Cortex of kidney (tissue), 1 donor: ENCODE measurements around the gene CHRFAM7A.
"Not testable (repeated sequence)": the region's sequence is repeated elsewhere in the genome, so short reads cannot be mapped to it uniquely, and the experiment has no call there.

Source experiments
- DNase-seq: peaks from one replicate; lab custom pipeline; 2025; lab: John Stamatoyannopoulos, UW

Gene CHRFAM7A

DNA sequence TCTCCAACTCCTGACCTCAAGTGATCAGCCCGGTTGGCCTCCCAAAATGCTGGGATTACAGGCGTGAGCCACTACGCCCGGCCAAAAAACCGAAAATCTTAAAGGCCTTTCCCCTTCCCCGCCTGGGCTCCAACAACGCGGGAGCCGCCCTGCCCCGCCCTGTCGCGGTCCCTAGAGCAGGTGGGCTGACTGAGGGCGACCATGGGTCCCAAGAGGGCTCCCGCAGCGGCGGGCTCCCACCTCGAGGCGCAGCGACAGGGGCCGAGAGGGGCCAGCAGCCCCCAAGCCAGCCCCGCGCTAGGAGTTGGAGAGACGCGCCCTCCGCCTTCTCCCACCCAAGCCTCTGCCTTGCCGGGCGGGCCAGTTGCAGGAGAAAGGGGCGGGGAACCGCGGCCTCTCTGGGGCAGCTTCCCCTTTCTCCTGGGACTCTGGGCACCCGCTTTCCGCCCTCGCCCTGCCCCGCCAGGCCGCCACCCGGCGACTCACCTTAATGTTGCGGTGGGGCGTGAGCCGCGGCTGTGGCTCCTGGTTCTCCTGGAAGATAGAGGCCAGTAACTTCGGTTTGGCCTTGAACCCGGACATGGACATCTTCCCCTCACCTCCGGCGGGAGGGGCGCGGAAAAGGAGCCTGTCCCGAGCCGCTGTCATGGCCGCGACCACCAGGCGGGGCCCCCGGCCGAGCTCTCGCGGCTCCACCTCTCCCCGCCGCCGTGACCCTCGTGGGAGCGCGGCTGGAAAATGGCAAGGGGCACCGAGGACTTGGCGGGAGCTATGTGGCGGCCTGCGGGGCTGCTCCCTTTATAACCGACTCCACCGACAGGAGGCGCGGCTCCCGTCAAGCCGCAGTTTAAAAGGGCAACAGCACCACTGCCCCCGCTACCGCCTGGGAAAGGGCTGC is at the start of gene CHRFAM7A:
Gene CHRFAM7A, minus strand, starts transcription at position 775 of the 898 bp plus-strand sequence. CDS start 10,189 bp downstream, outside the sequence.
- DNase-seq = not testable (repeated sequence)

DNA sequence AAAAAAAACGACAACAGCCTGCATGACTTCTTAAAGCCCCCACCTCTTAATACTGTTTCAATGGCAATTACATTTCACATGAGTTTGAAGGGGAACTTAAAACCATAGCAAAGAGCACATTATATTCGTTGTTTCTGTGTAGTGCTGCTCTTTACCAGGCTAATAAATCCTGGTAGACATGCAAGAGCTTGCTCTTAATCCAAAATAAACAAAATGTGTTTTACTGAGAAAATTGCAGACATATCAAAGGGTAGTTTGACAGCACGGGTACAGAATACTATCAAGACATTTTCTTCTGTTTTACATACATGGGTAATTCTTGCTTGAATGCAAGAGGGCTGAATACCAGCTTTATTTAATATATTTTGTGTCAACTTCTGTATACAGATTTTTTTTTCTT is 45.0 kb upstream of the CHRFAM7A start:
- not testable (repeated sequence) for DNase-seq

DNA sequence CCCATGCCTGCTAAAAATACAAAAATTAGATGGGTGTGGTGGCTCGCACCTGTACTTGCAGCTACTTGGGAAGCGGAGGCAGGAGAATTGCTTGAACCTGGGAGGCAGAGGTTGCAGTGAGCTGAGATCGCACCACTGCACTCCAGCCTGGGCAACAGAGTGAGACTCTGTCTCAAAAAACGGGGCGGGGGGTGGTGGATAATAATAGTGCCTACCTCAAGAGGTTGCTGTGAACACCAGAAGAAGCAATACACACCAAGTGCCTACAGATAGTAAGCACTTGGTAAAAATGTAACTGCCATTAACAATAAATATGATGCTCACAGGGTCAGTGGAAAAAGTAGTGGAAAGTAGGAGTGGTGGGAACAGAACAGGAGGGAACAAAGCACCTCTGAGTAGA is 42.5 kb upstream of the CHRFAM7A start:
- DNase-seq = not testable (repeated sequence)

DNA sequence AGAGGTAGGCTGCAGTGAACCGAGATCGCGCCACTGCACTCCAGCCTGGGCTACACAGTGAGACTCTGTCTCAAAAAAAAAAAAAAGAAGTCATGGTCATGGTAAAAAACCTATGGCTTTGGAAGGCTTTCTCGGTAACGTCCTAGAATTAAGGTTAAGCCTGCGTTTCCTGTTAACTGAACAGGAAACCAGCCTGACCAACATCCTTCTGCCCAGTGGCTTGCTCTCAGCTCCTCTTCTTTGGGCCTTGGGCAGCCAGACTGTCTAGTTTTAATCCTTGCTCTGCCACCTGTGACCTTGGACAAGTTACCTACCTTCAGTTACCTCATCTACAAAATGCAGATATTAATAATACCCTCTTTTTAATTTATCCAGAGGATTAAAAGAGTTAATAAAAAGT is 27.4 kb upstream of the CHRFAM7A start:
- not testable (repeated sequence) for DNase-seq

DNA sequence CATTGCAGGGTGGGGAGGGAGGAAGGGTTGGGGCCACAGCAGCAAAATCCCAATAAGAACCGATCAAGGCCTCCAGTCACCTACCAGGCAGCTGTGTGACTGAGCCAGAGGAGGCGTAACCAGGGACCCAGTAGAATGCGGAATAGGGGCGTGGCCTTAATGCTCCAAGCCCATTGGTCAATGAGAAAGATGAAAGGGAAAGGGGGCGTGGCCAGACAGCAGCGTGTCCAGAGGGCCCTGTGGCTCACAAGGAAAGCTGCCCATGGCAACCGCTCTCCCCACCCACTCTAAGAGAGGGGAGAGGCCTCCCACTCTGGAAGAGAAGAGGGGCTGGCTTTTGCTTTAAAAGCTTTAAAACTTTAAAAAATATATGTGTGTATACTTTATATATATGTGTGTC is 20.8 kb upstream of the CHRFAM7A start, which contains the start of gene GOLGA8R:
Gene GOLGA8R, minus strand, starts transcription at position 101 of the 400 bp plus-strand sequence. Its CDS starts 98 bp downstream, at position 3.
- DNase-seq = not testable (repeated sequence)

DNA sequence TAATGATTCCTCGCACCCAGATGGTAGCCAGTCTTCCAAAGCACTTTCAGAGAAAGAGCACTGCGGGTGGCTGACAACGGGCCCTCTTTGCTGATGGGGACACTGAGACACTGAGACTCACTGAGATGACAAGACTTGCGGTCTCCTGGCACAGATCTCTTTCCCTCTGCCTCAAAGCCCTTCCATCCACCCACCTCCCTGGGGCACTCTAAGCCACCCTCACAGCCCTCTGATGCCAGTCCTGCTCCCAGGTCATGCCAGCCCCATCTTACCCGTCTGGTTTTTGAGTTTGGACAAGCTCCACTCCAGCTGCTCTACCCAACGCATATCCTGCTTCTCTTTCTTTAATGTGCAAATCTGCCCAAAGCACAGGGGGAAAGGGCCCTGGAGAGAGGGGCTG is 14.3 kb upstream of the CHRFAM7A start:
- DNase-seq = not testable (repeated sequence)

DNA sequence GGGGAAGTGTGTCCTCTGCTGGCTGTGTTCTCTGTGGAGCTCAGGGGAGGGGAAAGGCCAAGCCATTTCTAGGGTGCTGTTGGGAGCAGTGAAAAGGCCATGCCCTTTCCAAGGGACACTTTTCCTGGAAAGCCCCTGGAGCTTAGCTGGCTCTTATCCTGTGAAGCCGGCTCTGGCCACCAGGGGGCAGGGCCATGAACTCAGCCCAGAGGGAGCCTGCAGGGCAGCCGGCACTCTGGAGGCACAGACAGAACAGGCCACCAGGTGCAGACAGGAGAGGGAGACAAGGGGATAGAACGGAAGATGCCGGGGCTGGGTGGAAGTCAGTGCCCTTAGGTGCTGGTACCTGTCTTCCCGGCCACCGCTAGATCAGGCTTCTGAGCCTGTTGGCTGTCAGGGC is 5.6 kb upstream of the CHRFAM7A start:
- DNase-seq = not testable (repeated sequence)

DNA sequence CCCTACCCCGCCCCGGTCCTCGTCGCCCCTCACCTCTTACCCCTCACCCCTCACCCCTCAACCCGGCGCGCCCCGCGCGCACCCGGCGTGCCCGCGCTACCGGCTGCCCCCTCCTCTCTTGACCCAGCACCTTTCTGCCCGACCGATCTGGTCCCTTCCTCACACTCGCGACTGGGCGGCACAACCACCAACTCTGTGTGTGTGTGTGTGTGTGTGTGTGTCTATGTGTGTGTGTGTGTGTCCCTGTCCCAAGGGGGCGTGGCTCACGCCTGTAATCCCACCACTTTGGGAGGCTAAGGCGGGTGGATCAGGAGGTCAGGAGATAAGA is 288 bp upstream of the CHRFAM7A start:
- DNase-seq = not testable (repeated sequence)

DNA sequence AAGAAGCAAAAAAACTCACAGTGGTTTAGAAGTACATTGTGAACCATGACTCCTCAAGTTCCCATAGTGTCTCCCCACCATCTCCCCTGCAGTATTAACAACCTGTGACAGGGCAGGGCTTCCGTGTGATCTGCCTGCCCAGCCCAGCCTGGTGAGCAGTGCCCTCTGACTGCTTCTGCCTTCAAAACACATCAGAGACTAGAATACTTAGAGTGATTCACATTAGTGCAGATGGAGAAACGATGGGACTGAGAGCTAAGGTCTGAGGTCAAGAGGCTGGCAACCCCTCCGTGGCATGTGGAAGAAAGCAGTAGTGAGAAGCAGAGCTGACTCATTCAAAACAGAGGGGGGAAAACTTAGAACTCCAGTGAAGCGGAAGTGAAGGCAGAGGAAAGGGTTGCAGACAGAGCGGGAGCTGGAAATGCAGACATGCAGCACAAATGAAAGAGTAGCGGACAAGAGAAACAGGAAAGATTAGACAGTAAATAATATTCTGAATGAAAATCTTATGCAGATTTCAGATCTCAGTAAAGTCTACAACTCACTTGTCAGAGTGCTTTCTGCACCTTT is 6.9 kb downstream of the CHRFAM7A start:
- not testable (repeated sequence) for DNase-seq

DNA sequence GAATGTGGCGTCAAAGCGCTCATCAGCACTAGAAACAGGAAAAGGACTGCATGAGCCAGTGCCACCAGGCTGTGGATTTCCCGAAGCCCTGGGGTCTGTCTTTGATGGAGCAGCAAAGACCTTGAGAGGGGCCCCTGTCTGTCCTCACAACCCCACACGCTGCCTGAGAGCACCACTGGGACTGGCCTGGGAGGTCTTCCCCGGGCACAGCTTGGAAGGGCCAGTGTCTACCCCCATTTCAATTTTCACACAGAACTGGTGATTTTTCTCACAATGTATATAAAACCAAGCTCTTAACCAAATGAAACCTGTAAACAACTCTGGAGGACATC is 16.3 kb downstream of the CHRFAM7A start:
- not testable (repeated sequence) for DNase-seq

DNA sequence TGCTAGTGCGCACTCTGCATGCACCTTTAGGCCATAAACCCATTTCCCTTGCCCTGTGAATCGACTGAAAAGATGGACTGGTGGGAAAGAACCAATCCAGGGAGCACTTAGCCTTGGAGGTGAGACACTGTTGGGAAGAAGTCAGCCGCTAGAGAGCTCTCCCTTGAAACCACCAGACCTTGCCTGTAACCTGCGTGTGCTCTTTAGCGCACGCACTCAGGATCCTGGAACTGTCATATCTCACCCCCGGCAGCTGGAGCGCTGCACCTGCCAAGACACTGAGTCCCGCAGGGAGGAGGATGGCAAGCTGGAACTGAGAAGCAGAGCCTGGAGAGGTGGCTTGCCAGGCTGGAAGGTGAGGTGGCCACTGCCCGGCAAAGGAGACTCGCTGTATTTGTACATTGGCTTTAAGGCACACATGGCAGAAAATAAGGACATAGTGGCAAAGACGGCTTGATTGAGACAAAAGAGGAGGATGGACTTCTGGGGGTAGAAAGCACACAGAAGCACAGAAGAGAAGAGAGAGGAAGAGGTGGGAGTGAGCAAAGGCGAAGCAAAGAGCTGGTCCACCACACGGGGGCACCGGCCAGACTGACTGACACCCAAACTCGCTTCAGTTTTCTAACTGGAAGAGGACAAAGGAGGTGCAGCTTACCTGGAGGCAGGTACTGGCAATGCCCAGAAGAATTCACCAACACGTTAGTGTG is 16.8 kb downstream of the CHRFAM7A start:
- not testable (repeated sequence) for DNase-seq

DNA sequence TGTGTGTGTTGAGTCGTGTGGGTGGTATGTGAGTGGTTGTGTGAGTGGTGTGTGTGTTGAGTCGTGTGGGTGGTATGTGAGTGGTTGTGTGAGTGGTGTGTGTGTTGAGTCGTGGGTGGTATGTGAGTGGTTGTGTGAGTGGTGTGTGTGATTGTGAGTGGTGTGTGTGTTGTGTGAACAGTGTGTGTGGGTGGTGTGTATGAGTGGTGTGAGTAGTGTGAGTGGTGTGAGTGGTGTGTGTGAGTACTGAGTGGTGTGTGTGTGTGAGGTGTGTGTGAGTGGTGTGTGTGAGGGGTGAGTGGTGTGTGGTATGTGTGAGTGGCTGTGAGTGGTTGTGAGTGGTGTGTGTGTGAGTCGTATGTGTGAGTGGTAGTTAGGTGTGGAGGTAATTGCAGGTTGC is 17.5 kb downstream of the CHRFAM7A start:
- DNase-seq = not testable (repeated sequence)

DNA sequence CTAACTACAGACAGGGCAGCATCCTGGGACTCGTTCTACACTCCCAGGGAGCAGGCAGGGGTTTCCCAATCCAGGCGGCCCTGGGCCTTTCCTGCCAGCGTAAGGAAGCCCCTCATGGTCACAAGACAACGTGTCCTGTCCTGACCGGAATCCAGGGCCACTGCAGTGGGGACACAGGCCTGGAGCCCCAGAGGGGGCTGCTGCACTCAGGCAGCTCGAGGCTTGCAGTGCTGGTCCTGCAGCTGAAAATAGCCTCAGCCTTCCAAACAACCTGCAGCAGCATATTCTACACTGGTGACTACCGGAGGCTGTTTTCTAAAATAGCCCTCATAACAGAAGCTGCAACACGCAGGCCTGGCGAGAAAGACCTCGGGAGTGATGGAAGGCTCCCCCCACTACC is 18.5 kb downstream of the CHRFAM7A start:
- DNase-seq = not testable (repeated sequence)

DNA sequence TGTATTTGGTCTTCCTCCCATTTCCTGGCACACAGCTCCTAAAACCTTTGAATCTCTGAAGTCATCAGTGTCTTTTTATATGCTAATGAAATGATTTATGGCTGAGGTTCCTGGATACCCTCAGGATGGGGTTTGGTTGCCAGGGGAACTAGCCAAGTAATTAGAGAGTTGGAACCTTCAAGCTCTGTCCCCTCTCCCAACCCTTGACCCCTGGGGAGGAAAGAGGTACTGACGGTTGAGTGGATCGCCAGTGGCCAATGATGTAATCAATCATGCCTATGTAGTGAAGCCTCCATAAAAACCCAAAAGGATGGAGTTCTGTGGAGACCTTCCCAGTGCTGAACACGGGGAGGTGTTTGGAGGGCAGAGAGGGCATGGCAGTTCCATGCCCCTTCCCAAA is 25.1 kb downstream of the CHRFAM7A start:
- DNase-seq = not testable (repeated sequence)

DNA sequence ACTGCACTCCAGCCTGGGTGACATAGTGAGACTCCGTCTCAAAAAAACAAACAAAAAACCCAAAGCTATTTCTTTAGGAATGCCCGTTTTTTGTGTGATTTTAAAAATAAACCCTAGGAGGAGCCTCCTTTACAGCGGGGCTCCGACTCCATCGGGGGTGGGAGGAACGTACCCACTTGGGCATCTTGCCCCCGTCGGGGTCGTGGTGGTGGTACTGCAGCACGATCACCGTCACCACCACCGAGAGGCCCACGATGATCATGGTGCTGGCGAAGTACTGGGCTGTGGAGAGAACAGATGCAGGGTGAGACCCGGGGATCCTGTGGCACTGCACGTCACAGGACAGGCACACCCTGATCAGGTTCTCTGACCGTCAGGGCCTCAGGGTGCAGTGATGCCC is 26.1 kb downstream of the CHRFAM7A start:
- DNase-seq = not testable (repeated sequence)

DNA sequence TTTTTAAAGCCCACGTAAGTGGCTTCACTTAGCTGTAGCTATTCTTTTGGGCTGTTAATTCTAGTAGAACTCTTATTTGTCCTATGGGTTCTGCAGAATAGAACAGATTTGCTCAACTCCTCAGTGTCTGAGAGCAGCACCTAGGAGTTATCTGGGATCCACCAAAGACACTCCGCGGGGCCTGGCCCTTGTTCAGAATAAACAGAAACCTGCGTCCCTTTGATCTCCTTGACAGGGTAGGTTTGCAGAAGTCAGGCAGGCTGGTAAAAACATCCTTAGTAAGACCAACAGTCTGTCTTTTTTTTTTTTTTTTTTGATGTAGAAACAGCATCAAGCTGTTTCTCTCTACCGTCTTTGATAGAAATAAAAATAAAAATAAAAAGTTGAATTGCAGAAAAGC is 31.9 kb downstream of the CHRFAM7A start:
- not testable (repeated sequence) for DNase-seq

DNA sequence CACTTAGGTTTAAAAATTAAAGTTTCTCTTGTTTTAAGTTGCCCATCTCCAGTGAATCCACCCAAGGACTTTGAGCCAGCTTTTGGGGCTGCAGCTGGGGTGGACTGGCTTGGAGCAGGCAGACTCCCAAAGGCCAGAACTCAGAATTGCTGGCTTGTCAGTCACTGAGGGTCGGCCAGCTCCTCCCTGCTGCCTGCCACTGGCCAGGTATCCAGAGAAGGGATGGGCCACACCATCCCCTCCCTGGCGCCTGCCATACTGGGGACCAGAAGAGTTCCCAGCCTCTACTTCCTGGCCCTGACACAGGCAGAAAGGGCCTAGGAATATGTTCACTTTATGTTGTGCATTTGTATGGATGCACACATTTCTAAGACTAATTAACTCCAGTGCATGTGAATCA is 32.4 kb downstream of the CHRFAM7A start:
- DNase-seq = not testable (repeated sequence)

DNA sequence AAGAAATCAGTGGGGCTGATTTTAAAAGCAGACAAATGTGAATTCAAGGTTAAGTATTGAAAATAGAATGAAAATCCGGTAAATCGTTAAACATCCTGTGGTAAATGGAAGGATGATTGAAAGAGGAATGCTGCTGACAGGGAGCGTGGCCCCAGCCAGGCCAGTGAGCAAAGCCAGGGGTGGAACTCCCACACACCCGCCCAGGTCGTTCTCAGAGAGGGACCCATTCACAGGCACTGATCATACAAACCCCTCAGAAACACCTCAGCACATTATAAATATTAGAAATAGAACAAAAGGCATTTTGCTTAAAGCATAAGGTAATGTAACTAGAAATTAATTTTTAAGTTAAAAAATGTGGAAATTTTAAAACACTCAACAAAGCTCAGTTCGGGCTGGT is 38.3 kb downstream of the CHRFAM7A start:
- not testable (repeated sequence) for DNase-seq

DNA sequence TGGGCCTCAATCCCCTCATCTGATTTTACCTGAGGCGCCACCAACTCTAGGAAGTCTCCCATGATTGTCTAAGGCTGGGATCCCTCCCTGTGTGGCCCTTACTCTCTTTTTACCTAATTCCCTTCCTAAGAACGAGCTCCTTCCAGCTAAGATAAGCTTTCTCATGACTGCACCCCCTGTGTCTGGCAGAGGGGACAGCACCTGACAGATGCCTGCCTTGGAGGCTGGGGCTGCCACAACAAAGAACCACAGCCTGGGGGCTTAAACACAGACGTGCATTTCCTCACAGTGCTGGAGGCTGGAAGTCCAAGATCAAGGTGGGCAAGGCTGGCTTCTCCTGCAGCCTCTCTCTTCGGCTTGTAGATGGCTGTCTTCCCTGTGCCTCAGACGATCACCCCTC is 43.5 kb downstream of the CHRFAM7A start:
- DNase-seq = not testable (repeated sequence)

DNA sequence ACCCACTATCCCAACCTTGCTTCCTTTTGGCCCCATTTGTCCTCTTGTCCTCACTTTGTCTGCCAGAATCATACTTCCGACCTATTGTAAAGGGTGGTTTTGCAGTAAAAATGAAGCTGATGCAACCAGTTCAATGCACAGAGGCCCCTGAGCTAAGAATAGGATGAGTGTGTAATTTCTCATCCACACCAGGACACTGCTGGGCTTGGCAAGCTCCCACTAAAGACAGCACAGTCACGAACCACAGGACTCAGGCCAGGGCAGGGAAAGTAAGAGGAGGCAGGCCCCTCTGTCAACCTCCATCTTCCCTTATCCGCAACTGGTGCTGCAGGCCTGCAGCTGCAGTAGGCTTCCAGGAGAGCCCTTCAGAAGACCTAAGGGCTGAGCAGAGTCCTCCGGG is 56.8 kb downstream of the CHRFAM7A start:
- not testable (repeated sequence) for DNase-seq

DNA sequence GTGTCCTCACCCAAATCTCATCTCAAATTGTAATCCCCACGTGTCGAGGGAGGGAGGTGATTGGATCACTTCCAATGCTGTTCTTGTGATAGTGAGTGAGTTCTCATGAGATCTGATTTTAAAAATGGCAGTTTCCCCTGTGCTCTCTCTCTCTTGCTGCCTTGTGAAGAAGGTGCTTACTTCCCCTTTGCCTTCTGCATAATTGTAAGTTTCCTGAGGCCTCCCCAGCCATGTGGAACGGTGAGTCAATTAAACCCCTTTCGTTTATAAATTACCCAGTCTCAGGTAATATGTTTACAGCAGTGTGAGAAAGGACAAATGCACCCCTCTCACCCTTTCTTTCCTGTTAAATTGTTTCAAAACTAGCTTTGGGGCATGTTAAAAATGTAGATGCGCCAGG is 59.2 kb downstream of the CHRFAM7A start:
- DNase-seq = not testable (repeated sequence)

DNA sequence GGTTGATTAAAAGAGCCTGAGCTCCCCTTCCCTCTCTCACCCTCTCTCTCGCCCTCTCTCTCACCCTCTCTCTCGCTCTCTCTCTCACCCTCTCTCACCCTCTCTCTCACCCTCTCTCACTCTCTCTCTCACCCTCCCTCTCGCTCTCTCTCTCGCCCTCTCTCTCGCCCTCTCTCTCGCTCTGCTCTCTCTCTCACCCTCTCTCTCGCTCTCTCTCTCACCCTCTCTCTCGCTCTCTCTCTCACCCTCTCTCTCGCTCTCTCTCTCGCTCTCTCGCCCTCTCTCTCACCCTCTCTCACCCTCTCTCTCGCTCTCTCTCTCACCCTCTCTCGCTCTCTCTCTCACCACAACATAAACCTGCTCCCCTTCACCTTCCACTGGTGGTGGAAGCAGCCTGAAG is 67.2 kb downstream of the CHRFAM7A start:
- not testable (repeated sequence) for DNase-seq

DNA sequence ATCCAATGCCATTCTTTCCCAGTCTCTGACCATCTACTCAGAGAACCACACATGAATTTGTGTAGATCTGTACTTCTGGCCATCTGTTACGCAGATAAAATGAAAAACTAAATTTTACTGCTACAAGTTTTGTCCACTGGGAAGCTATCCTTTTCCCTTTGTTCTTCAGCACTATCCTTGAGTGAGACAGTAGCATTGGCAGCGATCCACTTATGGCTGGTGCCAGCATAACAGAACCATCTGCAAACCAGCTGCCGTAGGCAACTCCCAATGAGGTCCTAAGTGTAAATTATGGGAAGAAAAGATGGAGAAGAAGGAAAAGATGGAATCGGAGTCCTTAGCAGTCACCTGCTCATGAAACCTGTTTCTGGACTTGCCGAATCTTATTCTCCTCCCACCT is 72.3 kb downstream of the CHRFAM7A start:
- DNase-seq = not testable (repeated sequence)
